GM10248 (cell line): Measurements from ENCODE around the gene DCUN1D2.

ENCODE experiments used
- CTCF ChIA-PET: fragments of 300-600 bp; sonication (Branson Sonifier 250); formaldehyde crosslinking; extraction: SDS; loops from one replicate; lab custom pipeline; 2021; ENCODE audit warnings: antibody characterized with exemption; lab: Yijun Ruan, JAX
- POLR2A ChIA-PET: fragments of 350-650 bp; sonication (Branson Sonifier 250); formaldehyde crosslinking; extraction: SDS; loops from one replicate; lab custom pipeline; 2020; ENCODE audit warnings: antibody characterized with exemption; lab: Yijun Ruan, JAX
- DNase-seq: peaks from one replicate; pipeline ENCODE4 v3.0.0; 2012; ENCODE audit errors: extremely low spot score
- TF ChIP-seq, protein P1 (sequence below): IDR thresholded peaks from 2 replicates; pipeline ENCODE4 v1.5.1; 2012; ENCODE audit warnings: mild to moderate bottlenecking, low read depth; ENCODE audit errors: extremely low read depth, missing control alignments, control extremely low read depth

The DCUN1D2 gene

DNA sequence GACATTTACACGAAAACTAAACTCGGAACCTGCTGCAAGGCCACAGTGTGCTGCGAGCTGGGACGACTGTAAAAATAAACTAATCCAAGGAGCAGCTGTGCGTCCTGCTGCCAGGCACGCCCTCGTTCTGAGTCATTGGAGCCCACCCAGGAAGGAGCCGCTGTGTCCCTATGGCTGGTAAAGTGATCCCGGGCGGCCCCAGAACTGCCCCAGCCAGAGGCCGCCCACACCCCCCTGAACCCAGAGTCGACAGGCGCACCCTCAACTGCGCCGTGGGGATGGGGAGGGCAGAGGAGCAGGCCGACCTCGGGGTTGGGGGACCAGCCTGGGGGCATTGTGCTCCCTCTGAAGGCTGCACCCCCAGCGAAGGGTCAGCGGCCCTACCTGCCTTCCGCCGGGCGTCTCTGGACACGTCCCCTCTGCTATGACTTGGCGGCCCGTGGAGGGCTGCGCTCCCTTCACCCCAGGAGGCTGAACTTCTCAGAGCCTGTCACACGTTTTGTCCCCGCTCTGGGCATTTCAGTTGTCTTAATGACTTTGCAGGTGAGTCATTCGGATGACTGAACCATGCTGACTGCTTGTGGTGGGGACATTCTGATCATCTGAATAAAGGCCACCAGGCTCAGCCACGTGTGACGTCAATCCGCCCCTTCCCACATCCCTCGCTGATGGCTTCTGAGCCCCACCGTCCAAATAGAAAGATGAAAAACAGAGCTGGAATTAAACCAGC, 79.9 kb downstream of the DCUN1D2 start:
- ChIA-PET CTCF (interaction anchor here (0.9 kb wide), 1 partner anchor 17 kb away, joined by 3 read pairs; no protein-coding TSS in a partner anchor), POLR2A (no interaction called here)
- TF ChIP-seq, protein P1, sequence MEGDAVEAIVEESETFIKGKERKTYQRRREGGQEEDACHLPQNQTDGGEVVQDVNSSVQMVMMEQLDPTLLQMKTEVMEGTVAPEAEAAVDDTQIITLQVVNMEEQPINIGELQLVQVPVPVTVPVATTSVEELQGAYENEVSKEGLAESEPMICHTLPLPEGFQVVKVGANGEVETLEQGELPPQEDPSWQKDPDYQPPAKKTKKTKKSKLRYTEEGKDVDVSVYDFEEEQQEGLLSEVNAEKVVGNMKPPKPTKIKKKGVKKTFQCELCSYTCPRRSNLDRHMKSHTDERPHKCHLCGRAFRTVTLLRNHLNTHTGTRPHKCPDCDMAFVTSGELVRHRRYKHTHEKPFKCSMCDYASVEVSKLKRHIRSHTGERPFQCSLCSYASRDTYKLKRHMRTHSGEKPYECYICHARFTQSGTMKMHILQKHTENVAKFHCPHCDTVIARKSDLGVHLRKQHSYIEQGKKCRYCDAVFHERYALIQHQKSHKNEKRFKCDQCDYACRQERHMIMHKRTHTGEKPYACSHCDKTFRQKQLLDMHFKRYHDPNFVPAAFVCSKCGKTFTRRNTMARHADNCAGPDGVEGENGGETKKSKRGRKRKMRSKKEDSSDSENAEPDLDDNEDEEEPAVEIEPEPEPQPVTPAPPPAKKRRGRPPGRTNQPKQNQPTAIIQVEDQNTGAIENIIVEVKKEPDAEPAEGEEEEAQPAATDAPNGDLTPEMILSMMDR, result no peak
- DNase-seq, result no peak

- POLR2A ChIA-PET, result no interaction called here
- TF ChIP-seq, protein P1, result no peak
- CTCF ChIA-PET, result interaction anchor here (1.3 kb wide), 1 partner anchor 15 kb away, joined by 5 read pairs; no protein-coding TSS in a partner anchor
- no peak for DNase-seq
These were observed 81.9 kb downstream of the DCUN1D2 start for GRCh38 chr13:113408562-113408961.

DNA sequence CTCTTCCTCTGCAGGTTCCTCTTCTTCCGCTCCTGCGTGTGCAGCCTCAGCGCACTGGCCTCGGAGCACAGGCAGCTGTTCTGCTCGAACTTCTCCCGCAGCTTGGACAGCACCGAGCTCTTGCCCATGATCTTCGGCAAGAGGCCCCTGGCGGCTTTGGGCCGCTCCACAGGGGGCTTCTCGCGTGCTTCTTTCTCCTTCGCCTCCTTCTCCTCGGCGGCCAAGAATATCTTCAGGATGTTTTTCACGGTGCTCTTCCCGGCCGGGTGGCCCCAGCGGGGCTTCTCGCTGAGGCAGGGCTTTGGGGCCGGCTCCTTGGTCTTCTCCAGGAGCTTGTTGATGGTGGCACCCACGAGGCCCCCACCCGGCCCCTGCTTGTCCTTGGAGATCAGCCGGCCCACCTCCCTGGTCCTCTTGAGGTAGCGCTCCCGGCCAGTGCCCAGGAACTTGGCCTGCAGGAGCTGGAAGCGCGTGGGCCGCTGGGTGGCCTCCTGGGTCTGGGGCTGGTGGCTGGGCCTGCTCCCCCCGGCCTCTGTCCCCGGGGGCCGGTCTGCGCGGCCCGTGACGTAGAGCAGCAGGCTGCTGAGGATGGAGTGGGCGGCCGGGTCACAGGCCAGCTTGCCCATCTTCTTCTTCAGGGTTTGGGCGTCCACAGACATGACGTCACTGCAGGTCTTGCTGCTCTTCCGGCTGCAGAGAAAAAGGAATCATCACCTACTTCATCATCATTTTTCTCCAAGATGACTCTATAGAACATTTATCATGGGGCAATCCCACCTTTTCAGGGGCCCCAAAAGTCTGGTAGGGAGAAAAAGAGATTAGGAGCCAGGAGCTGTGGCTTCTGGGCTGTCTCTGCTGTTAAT, 82.7 kb downstream of the DCUN1D2 start:
- CTCF ChIA-PET, result no interaction called here
- TF ChIP-seq, protein P1, result no peak
- DNase-seq, result no peak
- POLR2A ChIA-PET, result no interaction called here

GRCh38 chr13:113407103-113407530, 83.4 kb downstream of the DCUN1D2 start:
- ChIA-PET POLR2A (no interaction called here), CTCF (no interaction called here)
- DNase-seq, result no peak
- TF ChIP-seq, protein P1, result no peak

- TF ChIP-seq, protein P1, result no peak
- POLR2A ChIA-PET, result no interaction called here
- no peak for DNase-seq
- CTCF ChIA-PET, result no interaction called here
These were observed 84.0 kb downstream of the DCUN1D2 start for GRCh38 chr13:113406321-113407102.
